Superior temporal gyrus (tissue), 1 donor: ENCODE data around the gene MDH1.
"Not testable (repeated sequence)": the region's sequence is repeated elsewhere in the genome, so short reads cannot be mapped to it uniquely, and the experiment has no call there.

Experiments used
- DNase-seq: peaks from one replicate; pipeline ENCODE4 v3.0.0-alpha.2; 2016; ENCODE audit errors: extremely low spot score

MDH1 gene

DNA sequence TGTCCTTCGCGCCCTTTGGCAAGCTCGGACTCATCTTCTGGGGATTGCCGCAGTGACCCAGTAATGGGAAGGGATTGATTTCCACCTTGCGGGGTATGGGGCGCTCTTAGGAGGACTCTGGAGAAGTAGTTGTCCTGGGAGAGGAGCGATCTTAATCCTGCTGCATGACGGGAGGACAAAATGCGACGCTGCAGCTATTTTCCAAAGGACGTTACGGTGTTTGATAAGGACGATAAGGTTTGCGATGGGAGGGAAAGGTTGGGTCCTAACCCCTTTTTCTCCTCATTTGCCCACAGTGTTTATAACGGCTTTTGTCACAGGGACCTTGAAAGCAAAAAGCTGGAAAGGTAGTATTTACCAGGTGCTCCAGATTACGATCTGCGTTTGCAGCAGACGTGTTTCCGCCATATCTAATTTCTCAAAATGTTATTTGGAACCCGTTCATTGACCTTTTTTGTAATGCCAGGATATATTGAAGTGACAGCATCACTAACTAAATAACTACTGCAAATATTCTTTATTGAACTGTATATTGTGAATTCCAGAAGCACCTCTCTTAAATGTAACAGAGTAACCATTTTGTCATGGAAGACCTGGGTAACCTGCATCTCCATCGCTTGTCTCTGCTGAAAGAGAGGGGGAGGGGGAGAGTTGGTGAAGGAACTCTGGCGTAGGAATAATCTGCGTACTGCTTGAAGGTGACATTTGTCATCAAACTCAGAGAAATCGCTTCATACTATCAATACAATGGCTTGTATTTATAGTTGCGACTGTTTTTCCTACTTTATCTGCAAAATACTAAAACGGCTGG is 590 bp downstream of the MDH1 start:
- peak; percentile 52 for DNase-seq

DNA sequence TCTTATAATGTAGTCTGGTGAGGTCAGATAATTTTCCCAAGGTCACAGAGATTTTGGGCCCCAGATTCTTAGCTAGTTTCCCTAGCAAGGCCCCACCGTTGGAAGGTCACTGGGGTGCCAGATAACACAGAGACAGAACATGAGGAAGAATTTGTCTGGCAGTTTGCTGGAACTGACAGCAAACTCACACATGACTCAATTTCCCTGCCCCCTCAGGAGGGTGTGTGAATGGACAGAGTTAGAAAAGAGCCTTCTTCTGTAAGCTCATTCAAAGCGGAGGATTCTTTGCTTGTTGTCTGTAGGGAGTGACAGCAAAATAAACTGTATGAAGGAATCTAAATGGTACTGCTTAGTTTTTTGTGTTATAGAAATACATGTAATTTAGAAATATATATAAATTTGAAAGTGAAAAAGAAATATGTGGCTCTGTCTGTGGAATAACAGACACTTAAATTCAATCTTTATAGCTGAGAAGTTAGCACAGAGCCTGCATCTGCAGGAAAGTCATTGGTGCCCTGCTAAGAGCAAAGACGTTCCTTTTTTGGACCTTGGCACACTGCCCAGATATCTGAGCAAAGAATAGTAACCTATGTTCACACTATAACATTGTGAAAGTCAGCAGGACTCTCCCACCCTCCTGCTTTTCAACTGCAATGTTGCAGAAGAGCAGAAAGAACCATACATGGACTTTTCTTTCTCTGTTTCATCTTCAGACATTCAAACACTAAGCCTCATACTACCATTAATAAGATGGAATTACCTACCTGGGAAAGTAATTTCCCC is 2.1 kb downstream of the MDH1 start:
- no peak for DNase-seq

DNA sequence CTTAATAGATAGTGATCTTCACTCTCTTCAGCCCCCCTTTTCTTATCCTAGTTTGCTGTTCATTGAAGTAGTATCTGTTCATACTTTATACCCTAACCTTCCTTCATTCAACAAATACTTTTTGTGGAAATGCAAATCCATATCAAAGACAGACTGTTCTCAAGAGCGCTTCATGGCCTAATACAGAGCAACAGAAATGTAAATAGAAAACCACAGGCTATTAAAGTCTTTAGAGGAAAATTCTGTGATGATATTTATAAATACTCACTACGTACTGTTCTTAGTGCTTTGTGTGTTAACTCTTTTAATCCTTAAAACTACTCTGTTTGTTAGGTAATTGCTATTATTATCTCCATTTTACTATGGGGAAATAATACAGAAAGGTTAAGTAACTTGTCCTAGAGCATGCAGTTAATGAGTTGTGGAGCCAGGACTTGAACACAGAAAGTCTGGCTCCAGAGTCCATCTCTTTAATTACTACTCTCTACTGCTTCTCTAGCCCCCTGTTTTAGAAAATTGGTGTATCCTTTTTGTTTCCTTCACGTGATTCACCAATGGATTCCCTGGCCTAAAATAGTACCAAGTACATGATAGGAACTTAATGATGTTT is 2.9 kb downstream of the MDH1 start:
- DNase-seq = no peak

DNA sequence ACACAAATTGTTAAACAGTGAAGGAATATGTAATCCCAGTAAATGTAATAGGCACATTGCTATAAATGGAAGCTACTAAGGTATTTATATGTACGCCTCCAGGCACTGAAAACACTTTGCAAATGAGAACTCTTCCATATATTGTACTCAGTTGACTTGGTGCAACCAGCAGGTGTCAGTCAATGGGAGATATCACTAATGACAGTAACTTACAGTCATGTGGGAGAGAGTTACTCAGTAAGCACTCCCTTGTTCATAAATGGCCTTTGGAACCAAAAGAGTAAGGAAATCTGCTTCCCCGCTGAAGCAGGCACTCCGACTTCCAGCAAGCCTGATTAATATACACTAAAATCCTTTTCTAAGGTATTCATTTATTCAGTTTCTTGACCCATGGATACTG is 5.9 kb downstream of the MDH1 start:
- DNase-seq = no peak

DNA sequence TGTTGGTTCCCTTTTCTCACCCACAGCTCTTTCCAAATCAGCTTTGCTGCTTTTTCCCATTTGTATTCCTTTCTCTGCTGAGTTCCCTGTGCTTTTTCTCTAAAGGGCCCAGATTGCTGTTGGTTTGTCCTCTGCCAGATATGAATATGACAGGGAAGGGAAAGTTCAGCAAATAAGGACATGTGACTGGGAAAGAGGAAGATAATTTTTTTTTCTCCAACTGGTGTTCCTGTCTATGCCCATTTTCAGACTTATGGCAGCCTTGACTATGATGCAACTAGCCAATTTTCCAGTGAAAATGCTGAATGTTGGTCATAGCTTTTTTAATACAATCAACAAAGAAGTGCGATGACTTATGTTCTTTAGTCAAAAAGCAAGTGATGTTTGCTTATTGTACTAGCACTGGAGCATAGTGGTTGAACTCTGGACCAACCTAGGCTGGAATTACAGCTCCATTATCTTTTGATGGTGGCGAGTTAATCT is 7.7 kb downstream of the MDH1 start:
- DNase-seq = no peak

DNA sequence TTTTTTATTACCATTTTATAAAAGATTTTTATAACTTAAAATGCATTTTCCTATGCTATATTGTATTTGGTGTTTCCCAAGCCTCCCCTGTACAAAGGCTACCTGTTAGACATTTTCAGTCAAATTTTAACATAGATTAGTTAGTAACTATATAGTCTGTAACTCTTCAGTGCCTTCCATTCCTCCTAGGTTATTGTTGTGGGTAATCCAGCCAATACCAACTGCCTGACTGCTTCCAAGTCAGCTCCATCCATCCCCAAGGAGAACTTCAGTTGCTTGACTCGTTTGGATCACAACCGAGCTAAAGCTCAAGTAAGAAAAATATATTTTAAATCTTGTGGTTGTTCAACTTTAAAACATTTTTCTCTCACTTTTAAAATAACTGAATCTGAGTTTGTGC is 10.2 kb downstream of the MDH1 start:
- no peak for DNase-seq

DNA sequence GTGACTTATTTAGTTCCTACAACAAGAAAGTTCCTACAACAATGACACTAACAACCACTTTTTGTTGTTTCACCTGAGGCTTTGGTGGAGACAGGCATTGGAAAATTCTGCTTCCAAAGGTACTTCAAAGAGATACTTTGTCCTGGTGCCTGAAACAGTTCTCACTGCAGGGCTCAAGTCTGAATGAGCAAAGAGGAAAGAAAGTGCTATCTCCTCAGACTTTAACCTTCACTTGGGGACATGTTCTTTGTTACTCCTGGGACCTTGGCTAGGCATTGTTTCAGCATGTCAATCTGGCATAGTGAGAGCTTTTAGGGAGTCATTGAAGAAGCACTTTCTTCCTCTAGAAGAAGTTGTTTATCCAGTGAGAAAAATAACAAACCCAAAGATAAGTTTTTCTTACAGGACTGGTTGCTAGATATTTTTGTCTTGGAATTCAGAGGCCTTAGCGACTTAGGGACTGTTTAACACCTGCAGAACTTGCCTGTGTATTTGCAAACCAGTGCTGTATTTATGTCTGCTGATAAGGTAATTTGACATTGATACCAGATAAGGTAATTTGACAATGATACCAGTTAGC is 12.2 kb downstream of the MDH1 start:
- DNase-seq = no peak

DNA sequence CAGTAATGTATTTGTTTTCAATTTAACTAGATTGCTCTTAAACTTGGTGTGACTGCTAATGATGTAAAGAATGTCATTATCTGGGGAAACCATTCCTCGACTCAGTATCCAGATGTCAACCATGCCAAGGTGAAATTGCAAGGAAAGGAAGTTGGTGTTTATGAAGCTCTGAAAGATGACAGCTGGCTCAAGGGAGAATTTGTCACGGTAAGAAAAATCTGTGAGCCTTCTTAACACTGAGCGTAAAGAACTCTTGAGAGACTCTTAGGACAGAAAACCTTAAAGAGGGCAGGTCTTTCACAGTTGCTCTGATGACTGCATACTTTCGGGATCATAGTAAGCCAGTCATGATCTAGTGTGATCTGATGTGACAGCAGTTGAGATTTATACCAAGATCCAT is 15.9 kb downstream of the MDH1 start:
- no peak for DNase-seq

DNA sequence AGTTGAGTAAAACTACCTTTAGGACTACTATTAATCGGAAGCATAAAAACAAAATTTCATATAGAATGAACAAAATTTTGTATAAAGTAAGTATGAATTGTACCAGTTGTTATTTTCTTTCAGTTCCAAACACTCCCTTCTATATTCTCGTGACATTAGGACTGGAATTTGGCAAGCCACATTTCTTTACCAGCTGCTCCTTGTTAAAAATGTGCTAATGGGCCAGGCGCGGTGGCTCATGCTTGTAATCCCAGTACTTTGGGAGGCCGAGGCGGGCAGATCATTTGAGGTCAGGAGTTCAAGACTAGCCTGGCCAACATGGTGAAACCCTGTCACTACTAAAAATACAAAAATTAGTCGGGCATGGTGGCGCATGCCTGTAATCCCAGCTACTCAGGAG is 20.1 kb downstream of the MDH1 start:
- DNase-seq = not testable (repeated sequence)

DNA sequence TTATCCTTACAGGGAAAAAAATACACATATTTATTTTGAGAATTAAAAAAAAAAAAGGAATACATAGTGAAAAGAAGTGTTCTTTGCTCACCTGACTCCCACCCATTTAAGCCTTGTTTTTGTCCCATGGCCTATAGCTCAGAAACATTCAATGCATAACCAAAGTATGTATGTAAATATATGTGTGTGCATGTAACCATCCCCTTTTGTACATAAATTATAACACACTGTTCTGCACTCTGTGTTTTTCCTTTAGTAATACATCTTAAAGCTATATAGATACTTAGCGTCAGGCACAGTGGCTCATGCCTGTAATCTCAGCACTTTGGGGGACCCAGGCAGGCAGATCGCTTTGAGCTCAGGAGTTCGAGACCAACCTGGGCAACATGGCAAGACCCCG is 21.8 kb downstream of the MDH1 start:
- no peak for DNase-seq

DNA sequence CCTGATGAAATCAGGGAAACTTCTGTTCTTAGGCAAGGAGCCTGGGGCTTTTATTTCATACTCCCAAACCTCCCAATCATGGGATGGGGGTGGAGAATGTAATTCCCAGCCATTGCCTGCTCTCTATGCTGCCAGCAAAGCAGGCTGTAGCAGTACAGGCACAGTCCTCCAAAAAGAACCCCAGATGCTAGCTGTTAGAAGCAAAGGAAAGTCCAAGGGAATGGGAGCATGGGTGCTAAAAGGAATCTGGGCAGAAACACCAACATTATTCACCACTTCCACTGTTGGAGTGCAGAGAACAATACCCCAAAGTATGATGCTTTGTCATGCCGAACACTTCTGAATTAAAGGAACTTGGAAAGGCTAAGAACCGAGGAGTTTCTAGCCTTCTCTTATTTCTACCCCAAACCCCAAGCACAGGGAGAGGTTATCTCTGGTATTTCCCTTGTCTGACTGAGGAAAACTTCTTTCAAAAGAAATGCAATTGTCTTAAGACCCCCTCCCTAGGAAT is 24.7 kb downstream of the MDH1 start:
- DNase-seq = no peak

DNA sequence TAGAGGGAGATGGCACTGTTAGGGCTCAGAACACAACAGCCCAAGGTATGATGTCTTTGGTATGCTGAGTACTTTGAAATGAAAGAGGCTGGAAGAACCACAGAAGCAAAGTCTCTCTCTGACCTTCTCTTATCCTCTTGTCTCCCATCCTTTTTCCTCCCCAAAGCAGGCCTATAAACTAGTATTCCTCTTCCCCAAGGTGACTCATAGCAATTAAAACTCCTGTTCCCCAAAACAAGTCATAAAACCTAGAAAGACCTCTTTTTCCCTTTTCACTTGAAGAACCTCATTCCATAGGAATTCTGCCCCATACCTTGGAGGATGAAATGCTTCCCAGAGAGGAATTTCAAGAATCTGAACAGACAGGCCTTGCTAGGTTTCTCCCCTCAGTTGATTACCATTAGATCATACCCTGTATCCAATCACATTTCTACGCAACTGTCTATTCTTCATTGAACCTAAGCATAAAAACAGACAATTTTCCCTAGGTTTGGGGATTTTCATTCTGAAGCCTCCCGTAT is 25.7 kb downstream of the MDH1 start:
- DNase-seq = no peak

DNA sequence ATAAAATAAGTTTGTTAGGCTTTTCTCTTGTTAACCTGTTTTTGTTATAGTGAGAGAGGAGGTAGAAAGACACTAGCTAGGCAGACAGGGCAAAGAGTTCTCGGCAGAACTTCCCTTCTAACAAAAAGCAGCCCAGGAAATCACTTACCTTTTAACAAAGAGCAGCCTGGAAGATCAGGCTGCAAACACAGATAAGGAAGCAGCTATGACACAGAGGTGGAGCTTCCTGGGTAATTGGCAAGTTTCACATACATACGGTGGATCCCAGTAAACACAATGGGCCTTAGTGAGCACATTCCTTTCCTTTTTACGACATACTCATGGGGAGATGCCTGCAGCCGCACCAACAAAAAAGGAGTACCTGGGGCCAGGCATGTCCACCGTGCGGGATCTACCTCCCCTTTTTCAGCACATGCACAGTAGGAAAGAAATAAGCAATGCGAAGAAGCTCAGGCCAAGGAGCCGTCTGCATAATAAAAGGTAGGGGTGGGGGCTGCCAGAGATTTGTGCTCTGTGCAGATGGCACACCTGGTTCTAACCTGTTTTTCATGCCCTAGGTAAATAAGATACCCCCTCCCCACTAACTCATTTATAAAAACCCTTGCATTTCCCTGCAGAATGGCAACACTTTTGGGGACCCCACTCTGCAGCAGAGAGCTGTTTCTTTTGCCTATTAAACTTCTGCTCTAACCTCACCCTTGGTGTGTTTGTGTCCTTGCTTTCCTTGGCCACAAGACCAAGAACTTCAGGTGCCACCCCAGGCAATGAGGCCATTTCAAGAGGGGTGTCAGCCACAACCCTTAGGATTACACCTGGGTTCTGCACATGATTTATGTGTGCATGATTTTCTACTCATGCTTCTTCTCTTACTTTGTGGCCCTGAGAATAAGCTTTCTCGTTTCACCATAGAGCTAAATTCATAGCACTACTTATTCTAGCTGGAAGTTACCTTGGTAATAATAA is 26.5 kb downstream of the MDH1 start:
- no peak for DNase-seq

DNA sequence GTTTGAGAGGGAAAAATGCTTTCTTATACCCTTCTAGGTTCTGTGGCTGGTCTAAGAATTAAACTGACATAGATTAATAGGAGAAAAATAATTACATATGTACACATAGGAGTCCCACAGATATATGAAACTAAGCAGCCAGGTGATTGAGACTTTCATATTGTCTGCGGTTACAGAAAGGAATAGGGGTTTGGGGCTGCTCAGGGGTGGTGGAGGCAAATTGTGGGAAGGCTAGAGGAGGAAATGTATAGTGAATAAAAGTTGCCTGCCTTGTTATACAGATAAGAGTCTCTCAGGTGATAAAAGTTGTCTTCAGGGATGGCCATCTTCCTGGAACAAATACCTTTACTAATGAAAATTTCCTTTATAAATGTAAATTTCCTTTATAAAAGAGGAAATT is 28.6 kb downstream of the MDH1 start:
- no peak for DNase-seq

DNA sequence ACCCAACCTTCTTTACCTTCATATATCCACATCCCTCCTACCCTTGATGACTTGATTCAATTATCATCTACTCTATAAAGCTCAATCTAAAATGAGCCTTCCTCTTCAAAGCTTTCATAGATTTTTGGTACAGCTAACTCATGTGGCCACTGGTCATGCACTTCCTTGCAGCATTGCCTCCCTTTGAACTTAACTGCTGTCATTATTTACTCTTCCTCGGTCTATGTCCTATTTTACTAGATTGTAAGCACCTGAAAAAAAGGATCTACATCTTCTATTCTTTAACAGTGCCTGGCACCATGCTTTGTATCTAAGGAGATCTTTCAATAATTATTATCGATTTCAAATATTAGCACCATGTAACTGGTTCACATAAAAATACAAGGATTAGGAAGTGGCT is 30.6 kb downstream of the MDH1 start:
- DNase-seq = no peak

DNA sequence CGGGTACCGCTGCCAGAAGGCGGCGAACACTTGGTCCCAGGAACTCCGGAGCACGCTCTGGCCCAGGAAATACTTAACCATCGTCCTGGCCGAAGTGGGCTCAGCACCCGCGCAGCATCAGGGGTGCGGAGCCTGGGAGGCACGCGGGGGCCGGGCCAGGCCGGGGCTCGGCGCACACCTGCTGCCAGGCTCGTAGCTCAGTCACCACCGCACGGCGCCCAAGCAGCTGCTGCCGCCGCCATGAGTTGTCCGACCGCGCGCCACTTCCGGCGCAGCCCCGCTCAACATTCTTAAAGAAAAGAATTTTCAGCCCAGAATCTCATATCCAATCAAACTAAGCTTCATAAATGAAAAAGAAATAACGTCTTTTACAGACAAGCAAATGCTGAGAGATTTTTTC is 34.0 kb downstream of the MDH1 start:
- DNase-seq = no peak

DNA sequence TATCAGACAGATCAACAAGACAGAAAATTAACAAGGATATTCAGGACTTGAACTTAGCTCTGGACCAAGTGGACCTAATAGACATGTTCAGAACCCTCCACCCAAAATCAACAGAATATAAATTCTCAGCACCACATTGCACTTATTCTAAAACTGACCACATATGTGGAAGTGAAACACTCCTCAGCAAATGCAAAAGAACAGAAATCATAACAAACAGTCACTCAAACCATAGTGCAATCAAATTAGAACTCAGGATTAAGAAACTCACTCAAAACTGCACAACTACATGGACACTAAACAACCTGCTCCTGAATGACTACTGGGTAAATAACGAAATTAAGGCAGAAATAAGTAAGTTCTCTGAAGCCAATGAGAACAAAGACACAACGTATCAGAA is 35.0 kb downstream of the MDH1 start:
- not testable (repeated sequence) for DNase-seq

DNA sequence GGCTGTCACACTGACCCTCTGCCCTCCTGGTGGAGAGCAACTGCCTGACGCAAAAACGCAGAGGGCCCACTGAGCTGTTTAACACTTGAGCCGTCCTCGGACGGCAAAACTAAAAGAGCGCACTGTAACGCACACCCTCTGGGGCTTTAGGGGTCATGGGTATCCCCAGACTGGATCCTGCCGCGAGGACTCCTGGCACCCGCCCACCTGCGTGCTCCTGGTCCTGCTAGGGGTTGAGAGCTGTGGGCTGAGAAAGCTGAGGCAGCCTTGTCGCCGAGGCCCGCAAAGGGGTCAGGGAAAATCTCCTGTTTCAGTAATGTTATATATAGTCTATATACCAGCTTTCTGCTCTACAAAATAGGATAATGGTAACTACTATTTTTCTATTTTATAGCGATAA is 39.1 kb downstream of the MDH1 start:
- DNase-seq = no peak

DNA sequence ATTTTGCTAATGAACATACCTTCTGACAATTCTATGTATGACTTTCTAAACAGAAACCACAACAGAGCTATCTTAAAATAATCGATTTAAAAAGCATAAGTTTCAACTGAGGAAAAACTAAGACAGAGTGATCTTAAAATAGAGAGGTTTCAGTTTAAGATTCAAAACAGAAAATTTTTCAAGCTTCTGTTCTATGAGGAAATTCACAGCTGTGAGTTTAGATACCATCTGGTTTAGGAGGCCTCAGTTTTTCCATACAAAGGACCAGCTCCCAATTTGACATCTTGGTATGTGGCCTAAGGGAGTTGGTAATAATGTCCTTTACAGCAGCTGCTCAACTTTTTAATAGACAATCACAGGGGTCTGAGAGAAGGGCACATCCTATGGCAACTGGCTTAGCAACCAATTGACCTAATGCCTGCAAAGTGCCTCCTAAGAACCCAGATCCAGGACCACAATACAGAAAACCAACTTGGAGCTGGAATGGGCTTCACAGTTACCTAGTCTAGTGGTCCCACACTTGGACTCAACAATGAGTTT is 39.7 kb downstream of the MDH1 start:
- DNase-seq = no peak

DNA sequence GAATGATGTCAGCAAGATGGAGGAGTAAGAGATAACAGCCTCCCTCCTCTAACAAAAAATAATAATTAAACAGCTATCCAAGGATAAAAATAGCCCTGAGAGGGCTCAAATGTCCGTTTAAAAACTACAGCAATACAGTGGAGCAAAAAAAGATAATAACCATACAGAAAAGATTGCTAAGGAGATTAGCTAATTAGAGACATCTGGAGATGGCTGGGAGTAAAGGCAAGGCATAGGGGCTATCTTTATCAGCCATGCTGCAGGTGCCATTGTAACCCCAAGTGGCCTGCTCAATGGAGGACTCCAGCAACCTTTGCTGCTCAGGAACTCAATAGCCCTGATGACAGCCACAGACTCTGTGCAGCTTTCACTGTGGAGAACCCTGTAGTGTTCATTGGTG is 42.7 kb downstream of the MDH1 start:
- no peak for DNase-seq
